Measurements from ENCODE around the gene MAP7D3.
"Not testable (repeated sequence)": the region's sequence is repeated elsewhere in the genome, so short reads cannot be mapped to it uniquely, and the experiment has no call there.

The MAP7D3 gene

DNA sequence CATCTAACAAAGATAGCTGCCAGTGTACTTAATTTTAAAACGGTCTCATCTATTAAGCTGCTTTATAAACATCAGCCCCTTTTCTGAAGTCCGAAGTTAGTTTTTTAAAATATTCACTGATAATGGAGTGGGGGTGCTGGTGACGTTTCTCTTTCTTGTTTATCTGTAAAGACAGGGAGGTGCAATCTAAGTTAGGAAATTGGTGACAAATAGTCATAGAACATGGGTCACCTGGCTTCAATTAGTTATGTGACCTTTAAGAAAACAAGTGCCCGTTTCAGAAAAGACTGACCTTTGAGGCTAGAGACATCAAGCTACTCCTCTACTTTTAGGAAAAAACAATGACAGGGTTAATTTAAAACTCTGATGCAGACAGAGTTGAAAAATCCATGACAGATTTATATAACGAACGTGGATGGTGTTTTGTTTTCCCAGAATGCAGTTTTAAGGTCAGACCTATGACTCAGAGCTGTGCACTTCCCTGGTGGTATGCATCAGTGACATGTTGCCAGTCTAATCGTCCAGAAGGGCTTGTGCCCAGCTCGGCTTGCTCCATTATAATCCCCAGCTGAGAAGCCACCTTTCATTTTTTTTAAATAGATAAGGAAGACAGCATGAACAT lies 65.7 kb downstream of the MAP7D3 start:
- DNase-seq (ENCODE audit: extremely low read depth in 1 of 2, low read depth in 1 of 2) = no peak

DNA sequence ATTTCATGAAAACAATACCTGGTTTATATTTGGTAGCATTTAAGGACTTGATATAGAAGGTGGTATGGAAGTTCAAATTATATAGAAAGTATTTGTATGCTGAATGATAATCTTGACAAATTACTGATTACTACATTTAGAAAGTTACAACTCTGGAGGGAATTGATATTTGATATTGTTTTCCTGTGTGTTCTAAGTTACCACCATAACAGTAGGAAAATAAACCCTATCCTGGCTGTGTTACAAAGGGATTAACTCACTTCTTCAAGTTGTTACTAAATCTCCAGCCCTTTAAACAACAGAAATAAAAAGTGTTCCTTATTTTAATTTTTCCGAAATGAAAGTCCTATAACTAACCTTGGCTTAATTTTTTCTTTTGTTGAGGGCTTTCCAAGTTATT lies 67.3 kb downstream of the MAP7D3 start:
- no peak for DNase-seq (ENCODE audit: extremely low read depth in 1 of 2, low read depth in 1 of 2)

DNA sequence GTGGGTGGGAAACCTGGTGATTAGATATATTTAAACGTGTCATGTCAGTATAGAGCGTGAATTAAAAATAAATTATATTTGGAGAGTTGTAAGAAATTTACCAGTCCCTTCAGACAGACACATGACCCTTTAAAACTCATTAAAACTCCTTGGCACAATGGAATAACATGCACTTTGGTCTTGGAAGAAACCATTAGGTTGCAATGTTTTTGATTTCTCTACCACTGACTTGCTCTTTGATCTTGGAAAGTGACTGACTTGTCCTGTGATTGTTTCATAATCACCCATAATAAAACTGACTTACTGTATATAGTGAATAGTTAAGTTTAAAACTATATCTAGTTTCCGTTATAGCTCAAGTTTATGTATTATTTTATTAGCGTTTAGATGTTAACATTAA lies 68.0 kb downstream of the MAP7D3 start:
- no peak for DNase-seq (ENCODE audit: extremely low read depth in 1 of 2, low read depth in 1 of 2)

DNA sequence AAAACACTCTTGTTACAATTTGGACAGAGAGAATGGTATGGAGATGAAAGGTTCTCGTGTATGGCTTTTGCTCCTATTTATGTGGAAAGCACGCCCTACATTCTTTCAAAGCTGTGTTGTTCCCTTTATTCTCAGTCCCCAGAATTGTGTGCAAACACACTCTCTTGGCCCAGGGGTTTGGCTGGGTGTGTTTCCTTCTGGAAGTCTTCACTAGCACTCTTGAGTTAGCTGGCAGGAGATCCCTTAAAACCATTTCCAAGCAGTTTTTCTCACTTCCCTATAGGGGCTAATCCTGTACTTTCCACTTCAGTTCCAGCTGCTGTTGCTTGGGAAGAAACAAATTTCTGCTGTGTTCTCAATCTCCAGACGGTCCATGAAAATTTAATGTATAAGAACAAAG lies 68.8 kb downstream of the MAP7D3 start:
- DNase-seq (ENCODE audit: extremely low read depth in 1 of 2, low read depth in 1 of 2) = no peak

DNA sequence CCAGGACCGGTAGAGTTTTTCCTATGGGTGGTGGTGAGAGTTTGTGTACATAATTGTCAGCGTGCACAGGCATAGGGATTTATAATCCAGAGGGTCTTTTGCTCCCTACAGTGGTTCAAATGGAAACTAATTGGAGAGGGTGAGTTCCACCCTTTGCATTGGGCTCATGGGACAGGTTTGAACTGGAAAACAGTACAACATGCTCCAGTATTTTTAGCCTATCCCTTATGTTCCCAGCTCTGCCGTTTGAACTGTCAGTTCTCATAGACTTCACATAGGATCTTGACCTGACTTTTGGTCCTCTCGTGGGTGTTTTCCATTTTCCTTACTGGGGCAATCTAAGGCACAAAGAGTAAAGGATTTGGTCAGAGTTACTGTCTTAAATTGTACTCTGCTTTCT lies 72.1 kb downstream of the MAP7D3 start:
- no peak for DNase-seq (ENCODE audit: extremely low read depth in 1 of 2, low read depth in 1 of 2)

DNA sequence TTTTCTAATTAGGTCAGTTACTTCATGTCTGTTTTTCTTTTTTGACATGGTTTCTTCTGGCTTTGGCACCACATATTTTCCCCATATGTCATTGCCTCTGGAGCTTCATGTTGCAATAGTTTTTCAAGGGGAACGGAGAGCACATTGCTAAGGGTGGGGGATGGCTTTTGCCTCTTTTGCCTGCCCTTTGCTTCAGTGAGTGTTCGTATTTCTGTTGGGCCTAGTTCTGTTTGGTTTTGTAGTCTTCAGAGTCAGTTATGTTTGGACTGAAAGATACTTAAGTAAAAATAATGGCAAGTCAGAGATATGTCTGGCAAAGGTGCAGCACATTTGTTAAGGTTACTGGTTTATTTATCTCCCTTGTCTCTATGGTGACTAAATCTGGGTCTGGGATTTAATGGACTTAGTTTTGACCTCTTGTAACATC lies 74.8 kb downstream of the MAP7D3 start:
- no peak for DNase-seq (ENCODE audit: extremely low read depth in 1 of 2, low read depth in 1 of 2)

DNA sequence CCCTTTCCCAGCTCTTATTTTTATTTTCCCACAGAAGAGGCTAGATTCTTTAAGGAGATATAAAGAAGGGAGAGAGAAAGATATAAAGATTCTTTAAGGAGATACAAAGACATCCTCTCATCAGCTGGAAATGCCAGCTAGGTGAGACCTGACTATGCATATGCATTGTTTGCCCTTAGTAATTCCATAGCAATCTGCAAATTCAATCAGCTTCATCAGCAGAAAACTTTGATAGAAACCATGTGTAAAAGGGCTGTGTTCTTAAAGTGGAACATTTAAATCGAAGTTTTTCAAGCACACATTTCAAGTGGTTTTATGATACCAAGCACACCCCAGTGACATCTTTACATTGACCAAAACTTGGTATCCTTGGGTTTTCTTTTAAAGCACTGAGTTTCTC lies 79.8 kb downstream of the MAP7D3 start:
- no peak for DNase-seq (ENCODE audit: extremely low read depth in 1 of 2, low read depth in 1 of 2)

DNA sequence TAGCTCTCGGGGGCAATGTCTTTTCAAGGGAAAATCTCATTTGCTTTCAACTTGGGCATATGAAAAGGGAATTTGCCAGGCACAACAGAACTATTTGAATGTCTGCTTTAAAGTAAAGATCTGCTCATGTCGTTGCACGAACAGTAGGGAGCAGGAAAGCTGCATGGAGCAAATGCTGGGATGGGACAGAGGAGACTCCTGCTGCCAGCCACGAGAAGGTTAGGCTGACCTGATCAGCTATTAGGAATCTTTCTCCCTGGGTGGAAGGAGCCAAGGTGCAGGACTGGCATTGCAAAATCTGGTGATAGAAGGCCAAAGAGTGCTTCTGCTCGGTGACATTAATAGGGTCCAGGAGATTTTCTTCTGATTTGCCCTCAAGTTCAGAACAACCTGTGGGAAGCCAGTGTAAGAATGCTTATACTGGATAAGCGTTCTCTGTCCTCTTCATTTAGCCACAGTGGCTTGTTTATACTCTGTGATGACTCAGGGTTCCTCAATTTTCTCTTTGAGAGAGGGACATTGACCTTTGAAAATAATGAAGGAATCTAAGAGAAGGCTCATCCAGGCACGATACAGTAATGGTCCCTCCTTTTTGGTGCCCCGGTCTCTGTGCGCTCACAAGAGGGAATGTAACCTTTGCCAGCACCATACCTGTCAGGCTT lies 80.9 kb downstream of the MAP7D3 start:
- no peak for DNase-seq (ENCODE audit: extremely low read depth in 1 of 2, low read depth in 1 of 2)

DNA sequence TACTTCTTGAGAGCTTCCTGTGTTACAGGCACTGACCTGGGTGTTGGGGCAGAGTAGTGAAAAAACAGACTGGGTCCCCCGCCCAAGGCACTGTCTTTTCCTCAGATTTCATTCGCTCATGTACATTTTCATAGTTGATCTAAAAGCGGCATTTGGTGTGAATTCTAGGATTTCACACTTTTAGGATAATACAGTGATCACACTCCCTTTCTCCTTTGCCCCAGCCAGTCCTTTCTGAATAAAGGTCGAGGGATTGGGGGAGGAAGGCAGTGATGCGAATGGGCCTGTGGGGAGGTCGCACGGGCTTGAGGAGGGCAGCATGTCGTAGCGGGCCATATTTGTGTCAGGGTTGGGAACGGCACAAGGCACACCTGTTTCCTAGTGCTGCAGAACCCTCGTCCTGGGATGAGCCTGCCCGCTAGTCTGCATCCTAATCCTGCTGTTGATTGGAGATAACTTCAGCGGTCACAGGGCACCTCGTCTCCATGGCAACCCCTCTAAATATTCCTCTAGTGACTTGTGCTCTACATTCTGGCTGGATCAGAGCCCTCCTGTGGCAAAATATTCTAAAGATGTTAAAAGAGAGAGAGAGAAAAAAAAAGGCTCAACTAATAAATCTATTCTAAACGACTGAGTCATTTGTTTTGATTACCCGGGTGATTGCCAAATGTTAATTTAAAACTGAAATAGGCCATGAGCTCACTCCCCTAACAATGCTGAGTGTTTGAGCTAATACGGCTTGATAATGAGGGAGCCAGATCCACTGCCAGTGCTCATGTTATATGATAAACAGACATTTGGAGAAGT lies 82.1 kb downstream of the MAP7D3 start:
- DNase-seq (ENCODE audit: extremely low read depth in 1 of 2, low read depth in 1 of 2) = no peak

DNA sequence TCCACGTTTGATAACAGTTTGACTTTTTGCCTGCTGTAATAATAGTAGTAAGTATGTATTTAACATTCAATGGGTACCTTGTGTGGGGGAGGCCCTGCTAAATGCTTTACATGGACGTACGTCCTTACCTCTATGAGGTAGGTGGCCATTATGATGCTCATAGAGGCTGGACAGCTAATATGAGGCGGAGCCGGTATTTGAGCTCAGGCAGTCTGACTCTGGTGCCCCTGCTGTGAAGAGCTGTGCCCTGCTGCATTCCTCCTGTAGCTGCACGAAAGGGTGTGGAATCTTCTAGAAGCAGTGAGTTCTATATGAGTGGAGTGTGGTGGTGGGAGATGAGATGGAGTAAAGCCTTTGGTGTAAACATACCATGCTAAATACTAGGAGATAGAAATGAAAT lies 83.2 kb downstream of the MAP7D3 start:
- DNase-seq (ENCODE audit: extremely low read depth in 1 of 2, low read depth in 1 of 2) = not testable (repeated sequence)

DNA sequence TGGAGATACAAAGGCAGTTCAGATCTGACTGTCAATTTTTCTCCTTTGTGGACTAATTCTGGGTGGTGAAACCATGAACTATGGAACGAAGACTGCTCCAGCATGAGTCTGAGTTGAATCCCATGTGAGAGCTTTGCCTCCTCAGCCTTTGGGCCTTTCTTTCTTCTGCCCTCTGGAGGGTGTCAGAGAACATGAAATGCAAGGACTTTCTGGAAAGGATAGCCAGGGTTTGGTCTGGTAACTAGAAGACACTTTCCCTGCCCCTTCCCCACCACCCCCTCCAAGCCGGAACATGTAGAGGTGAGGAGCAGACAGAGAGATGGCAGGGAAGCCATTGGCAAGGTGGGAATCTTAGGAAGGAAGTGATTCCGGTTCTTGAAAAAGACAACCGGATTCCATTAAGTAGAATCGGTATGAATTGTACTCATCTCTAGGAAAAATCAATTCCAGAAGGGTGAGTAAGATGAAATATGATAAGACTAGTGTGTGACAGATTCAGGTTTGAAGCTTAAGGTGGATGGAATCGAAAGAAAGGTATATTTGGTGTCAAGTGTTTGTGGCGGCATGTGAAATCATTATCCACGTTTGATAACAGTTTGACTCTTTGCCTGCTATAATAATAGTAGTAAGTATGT lies 84.9 kb downstream of the MAP7D3 start:
- no peak for DNase-seq (ENCODE audit: extremely low read depth in 1 of 2, low read depth in 1 of 2)

DNA sequence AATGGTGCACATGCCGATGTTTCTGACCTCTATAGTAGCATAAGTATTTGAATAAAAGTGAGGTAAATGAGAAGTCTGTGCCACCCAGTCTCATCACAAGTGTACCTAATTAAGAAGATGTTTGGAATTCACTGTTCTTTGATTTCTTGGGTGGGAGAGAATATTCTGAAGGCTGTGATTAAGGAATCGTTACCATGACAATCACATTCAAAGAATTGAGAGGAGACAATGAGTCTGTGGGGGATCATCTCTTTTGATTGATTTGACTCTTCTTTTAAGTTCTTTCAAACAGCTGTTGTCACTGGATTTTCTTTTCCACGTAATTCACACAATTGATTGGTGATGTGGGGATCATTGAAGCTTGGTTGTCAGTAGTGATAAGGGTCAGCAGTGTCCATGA lies 85.8 kb downstream of the MAP7D3 start:
- no peak for DNase-seq (ENCODE audit: extremely low read depth in 1 of 2, low read depth in 1 of 2)

DNA sequence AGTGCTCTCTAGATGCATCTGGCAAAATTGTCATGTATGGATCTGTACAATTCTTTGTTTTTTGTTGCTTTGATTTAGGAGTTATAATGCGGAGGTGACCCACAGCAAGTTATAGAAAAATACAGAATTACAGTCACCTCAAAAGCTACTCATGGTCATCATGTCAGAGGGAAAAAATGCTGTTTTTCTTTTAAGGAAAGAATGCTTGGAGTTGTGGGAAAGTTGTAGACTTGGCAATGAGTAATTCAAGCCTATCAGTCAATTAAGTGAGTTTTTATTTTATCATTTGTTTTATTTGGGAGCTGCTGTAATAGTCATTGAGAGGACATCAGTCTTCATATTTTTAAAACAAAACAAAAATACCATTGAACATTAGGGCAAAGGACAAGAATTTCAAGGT lies 87.5 kb downstream of the MAP7D3 start:
- no peak for DNase-seq (ENCODE audit: extremely low read depth in 1 of 2, low read depth in 1 of 2)

All from activated CD8-positive, alpha-beta memory T cell treated with anti-CD3 and anti-CD28 coated beads for 1 hour (primary cell).